GM21619 (cell line): ENCODE data around the gene SPOCK1.
"Not testable (repeated sequence)": the region's sequence is repeated elsewhere in the genome, so short reads cannot be mapped to it uniquely, and the experiment has no call there.

Experiments used
- ATAC-seq: cut with Tn5 transposase; IDR thresholded peaks from one replicate; pipeline ENCODE4 v1.9.1; 2021; ENCODE audit not compliant: unreplicated experiment

The SPOCK1 gene

GRCh38 chr5:137269274-137269673 is 229.9 kb downstream of the SPOCK1 start:
- no peak for ATAC-seq

- ATAC-seq: no peak
Measured at GRCh38 chr5:137268646-137269045, 230.5 kb downstream of the SPOCK1 start.

GRCh38 chr5:137266186-137266585 is 232.9 kb downstream of the SPOCK1 start:
- ATAC-seq: no peak

GRCh38 chr5:137265457-137265856 is 233.7 kb downstream of the SPOCK1 start:
- ATAC-seq: no peak

- no peak for ATAC-seq
Measured at GRCh38 chr5:137264573-137264972, 234.6 kb downstream of the SPOCK1 start.

- no peak for ATAC-seq
Measured at GRCh38 chr5:137264041-137264440, 235.1 kb downstream of the SPOCK1 start.

GRCh38 chr5:137263371-137264005 is 235.6 kb downstream of the SPOCK1 start:
- ATAC-seq: no peak

- no peak for ATAC-seq
Measured at GRCh38 chr5:137262818-137263217, 236.3 kb downstream of the SPOCK1 start.

GRCh38 chr5:137260820-137261695 is 238.1 kb downstream of the SPOCK1 start:
- ATAC-seq: no peak

GRCh38 chr5:137259115-137259514 is 240.0 kb downstream of the SPOCK1 start:
- ATAC-seq: not testable (repeated sequence)

GRCh38 chr5:137254119-137255090 is 244.7 kb downstream of the SPOCK1 start:
- ATAC-seq: no peak

GRCh38 chr5:137252512-137252911 is 246.6 kb downstream of the SPOCK1 start:
- no peak for ATAC-seq

GRCh38 chr5:137250421-137250820 is 248.7 kb downstream of the SPOCK1 start:
- no peak for ATAC-seq

- ATAC-seq: peak; percentile 50
Measured at GRCh38 chr5:137248527-137248926, 250.6 kb downstream of the SPOCK1 start.

- ATAC-seq: peak; percentile 68
Measured at GRCh38 chr5:137245438-137245837, 253.7 kb downstream of the SPOCK1 start.

- no peak for ATAC-seq
Measured at GRCh38 chr5:137240285-137240684, 258.8 kb downstream of the SPOCK1 start.

- no peak for ATAC-seq
Measured at GRCh38 chr5:137236849-137237507, 262.1 kb downstream of the SPOCK1 start.

- ATAC-seq: no peak
Measured at GRCh38 chr5:137236252-137236651, 262.9 kb downstream of the SPOCK1 start.

GRCh38 chr5:137234973-137235943 is 263.9 kb downstream of the SPOCK1 start:
- peak; percentile 77 for ATAC-seq
